Activated CD4-positive, alpha-beta T cell treated with anti-CD3 and anti-CD28 coated beads, Interleukin-2, amount 50 U/mL, for 1 hour (primary cell): ENCODE data around the gene ETDC.

Experiments used
- DNase-seq: peaks from one replicate; pipeline ENCODE4 v3.0.0-alpha.2; 2020

The ETDC gene

GRCh38 chrX:135347381-135348016, 38.2 kb downstream of the ETDC start:
- DNase-seq = no peak

GRCh38 chrX:135354288-135354687, 45.0 kb downstream of the ETDC start:
- no peak for DNase-seq
